GM19468 (cell line): ENCODE data around the gene RIMS1.

Experiments used
- ATAC-seq: cut with Tn5 transposase; IDR thresholded peaks from one replicate; pipeline ENCODE4 v1.9.1; 2021; ENCODE audit warnings: mild to moderate bottlenecking, moderate library complexity, moderate number of reproducible peaks; ENCODE audit not compliant: unreplicated experiment; ENCODE audit errors: extremely low read depth

Gene RIMS1

GRCh38 chr6:72083976-72084375, 197.6 kb downstream of the RIMS1 start:
- ATAC-seq: no peak

- ATAC-seq: no peak
These were observed 198.7 kb downstream of the RIMS1 start for GRCh38 chr6:72084992-72085569.

- no peak for ATAC-seq
These were observed 208.2 kb downstream of the RIMS1 start for GRCh38 chr6:72094506-72094905.

- ATAC-seq: no peak
These were observed 216.2 kb downstream of the RIMS1 start for GRCh38 chr6:72102561-72102960.

GRCh38 chr6:72111611-72112010, 225.3 kb downstream of the RIMS1 start:
- ATAC-seq: no peak

GRCh38 chr6:72130327-72130726, 244.0 kb downstream of the RIMS1 start:
- ATAC-seq: no peak

GRCh38 chr6:72132427-72132826, 246.1 kb downstream of the RIMS1 start:
- ATAC-seq: no peak

GRCh38 chr6:72132851-72133250, 246.5 kb downstream of the RIMS1 start:
- no peak for ATAC-seq

- ATAC-seq: no peak
These were observed 247.0 kb downstream of the RIMS1 start for GRCh38 chr6:72133324-72133723.

GRCh38 chr6:72140795-72141194, 254.4 kb downstream of the RIMS1 start:
- ATAC-seq: no peak

GRCh38 chr6:72149715-72150114, 263.4 kb downstream of the RIMS1 start:
- ATAC-seq: no peak

GRCh38 chr6:72151742-72152141, 265.4 kb downstream of the RIMS1 start:
- no peak for ATAC-seq

- no peak for ATAC-seq
These were observed 289.6 kb downstream of the RIMS1 start for GRCh38 chr6:72175916-72176315.

- peak; percentile 23 for ATAC-seq
These were observed 296.2 kb downstream of the RIMS1 start for GRCh38 chr6:72182337-72183246.

- ATAC-seq: no peak
These were observed 317.6 kb downstream of the RIMS1 start for GRCh38 chr6:72203983-72204382.

- no peak for ATAC-seq
These were observed 319.1 kb downstream of the RIMS1 start for GRCh38 chr6:72205500-72205899.

- no peak for ATAC-seq
These were observed 320.3 kb downstream of the RIMS1 start for GRCh38 chr6:72206606-72207005.

- ATAC-seq: no peak
These were observed 326.3 kb downstream of the RIMS1 start for GRCh38 chr6:72212686-72213085.

- no peak for ATAC-seq
These were observed 327.3 kb downstream of the RIMS1 start for GRCh38 chr6:72213654-72214053.

GRCh38 chr6:72216222-72217068, 330.1 kb downstream of the RIMS1 start:
- no peak for ATAC-seq

- ATAC-seq: no peak
These were observed 331.3 kb downstream of the RIMS1 start for GRCh38 chr6:72217626-72218025.
